Testis (tissue), 3 donors: ENCODE measurements around the gene SACS. TPM values are rescaled to one million over a fixed set of nuclear protein-coding genes. Genes with fewer than 3 reads are reported as not detected.

Experiments used
- polyA plus RNA-seq: library from polyadenylated mRNA; stranded (reverse); fragments of 350-450 nt; fragmentation: Illumina TruSeq; extraction: RNeasy Lipid Tissue Mini Kit (QIAGEN cat#74804); gene quantifications from one replicate; pipeline ENCODE4 v1.2.3, GENCODE V29; 2014; ENCODE audit warnings: low read depth, low replicate concordance; ENCODE audit not compliant: insufficient read depth
- total RNA-seq, 2 donors: library from RNA; depleted of rRNA; stranded (reverse); fragments of >200 nt; gene quantifications; one replicate each; pipeline ENCODE4 v1.2.3, GENCODE V29; 2016

Gene SACS
- total and polyA plus RNA-seq, 3 donors from 2014 or later, result 8.0 to 48.3 (median 38.2) TPM

Other genes with a start within 250 kb of the SACS start
- gene TNFRSF19, start 136.7 kb upstream of the SACS start, total RNA-seq, result 1 to 10 TPM; 6.2 to 8.4 TPM
- 5.7 TPM for gene TNFRSF19, start 136.7 kb upstream of the SACS start, polyA plus RNA-seq